Tibial artery (tissue), 4 donors: ENCODE measurements around the gene CHST6.

Source experiments
- DNase-seq, 2 donors: peaks; one replicate each; pipeline ENCODE4 v3.0.0-alpha.2; 2019
- H3K27ac ChIP-seq, 2 donors: fragments of 200-600 bp; sonication (generic) in 1 of 2; 1 replicate in 1 of 2; 2 replicates in 1 of 2; pipeline ENCODE4 v1.5.1; 2018 to 2019; ENCODE audit warnings: mild to moderate bottlenecking in 1 of 2
- H3K27me3 ChIP-seq, 2 donors: fragments of 200-600 bp; sonication (generic) in 1 of 2; one replicate each; pipeline versions ENCODE4 v1.5.1 to v1.6.0; 2016 to 2019
- H3K36me3 ChIP-seq, 3 donors: fragments of 200-600 bp; sonication (generic) in 2 of 3; one replicate each; pipeline ENCODE4 v1.5.1; 2016 to 2019; ENCODE audit warnings: mild to moderate bottlenecking in 2 of 3
- H3K4me1 ChIP-seq, 4 donors: fragments of 200-600 bp; sonication (generic) in 2 of 4; 1 replicate in 3 of 4; 2 replicates in 1 of 4; pipeline ENCODE4 v1.5.1; 2016 to 2019
- H3K4me3 ChIP-seq, 2 donors: fragments of 200-600 bp; sonication (generic) in 1 of 2; 1 replicate in 1 of 2; 2 replicates in 1 of 2; pipeline ENCODE4 v1.5.1; 2018 to 2019; ENCODE audit warnings: mild to moderate bottlenecking in 2 of 2
- H3K9me3 ChIP-seq, 3 donors: fragments of 200-600 bp; sonication (generic) in 1 of 3; one replicate each; pipeline ENCODE4 v1.5.1; 2016 to 2019
- CTCF ChIP-seq, 2 experiments: fragments of 200-600 bp in 1 of 2; fragments of 450-650 bp in 1 of 2; IDR thresholded peaks; one replicate each; pipeline ENCODE4 v1.5.1; 2017 to 2019; ENCODE audit warnings: antibody characterized with exemption in 2 of 2, mild to moderate bottlenecking in 1 of 2, moderate library complexity in 1 of 2
- intact Hi-C: fragments of 100-400 bp; cut with DNase I; formaldehyde crosslinking; loops from one replicate; pipeline ENCODE4 v1.15.0; 2023; ENCODE audit warnings: low total_unique reads

CHST6 gene

GRCh38 chr16:75488322-75488721 lies 6.9 kb downstream of the CHST6 start:
- H3K9me3 ChIP-seq: no peaks in the 10 kb centered on the region
- no peaks in the 10 kb centered on the region for H3K4me1 ChIP-seq
- H3K27ac ChIP-seq: no peak overlapping the region
- intact Hi-C loops: no loop called here
- no peak for DNase-seq
- no peak overlapping the region for H3K4me3 ChIP-seq
- H3K27me3 ChIP-seq: no peaks in the 10 kb centered on the region
- TF ChIP-seq CTCF (IDR thresholded peaks at IDR 0.05): no peak
- H3K36me3 ChIP-seq: no peaks in the 10 kb centered on the region

DNA sequence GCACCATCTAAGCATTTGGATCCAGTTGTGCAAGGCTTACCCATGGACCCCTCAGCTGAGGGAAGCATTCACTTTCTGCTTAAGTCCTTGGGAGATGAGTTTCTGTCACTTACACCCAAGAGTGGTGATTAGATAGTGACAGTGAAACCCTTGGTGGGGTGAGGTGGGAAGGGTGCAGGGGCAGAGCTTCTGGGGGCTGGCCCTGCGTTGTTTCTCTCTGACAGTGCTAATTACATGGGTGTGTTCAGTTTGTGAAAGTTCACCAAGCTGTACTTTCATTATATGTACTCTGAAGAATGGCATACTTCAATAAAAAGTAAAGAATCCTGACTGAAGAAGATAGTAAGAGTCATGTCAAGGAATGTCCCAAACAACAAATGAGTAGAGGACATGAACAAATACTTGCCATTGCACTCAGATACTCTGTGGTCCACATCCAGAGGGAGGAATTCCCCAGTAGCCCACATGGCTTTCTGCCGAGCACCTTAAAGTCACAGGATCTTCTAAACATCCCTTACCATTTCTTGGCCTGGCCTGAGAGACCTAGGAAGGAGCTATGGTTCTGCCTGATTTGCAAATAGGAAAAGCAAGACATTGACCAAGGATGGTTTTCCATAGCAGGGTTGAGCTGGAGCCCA lies 8.4 kb downstream of the CHST6 start:
- Histone ChIP-seq H3K27me3 (no peaks in the 10 kb centered on the region), H3K36me3 (no peaks in the 10 kb centered on the region), H3K4me3 (no peak overlapping the region), H3K9me3 (no peaks in the 10 kb centered on the region), H3K27ac (no peak overlapping the region), H3K4me1 (no peaks in the 10 kb centered on the region)
- no peak for TF ChIP-seq CTCF (IDR thresholded peaks at IDR 0.05)
- intact Hi-C loops: no loop called here
- DNase-seq: no peak

DNA sequence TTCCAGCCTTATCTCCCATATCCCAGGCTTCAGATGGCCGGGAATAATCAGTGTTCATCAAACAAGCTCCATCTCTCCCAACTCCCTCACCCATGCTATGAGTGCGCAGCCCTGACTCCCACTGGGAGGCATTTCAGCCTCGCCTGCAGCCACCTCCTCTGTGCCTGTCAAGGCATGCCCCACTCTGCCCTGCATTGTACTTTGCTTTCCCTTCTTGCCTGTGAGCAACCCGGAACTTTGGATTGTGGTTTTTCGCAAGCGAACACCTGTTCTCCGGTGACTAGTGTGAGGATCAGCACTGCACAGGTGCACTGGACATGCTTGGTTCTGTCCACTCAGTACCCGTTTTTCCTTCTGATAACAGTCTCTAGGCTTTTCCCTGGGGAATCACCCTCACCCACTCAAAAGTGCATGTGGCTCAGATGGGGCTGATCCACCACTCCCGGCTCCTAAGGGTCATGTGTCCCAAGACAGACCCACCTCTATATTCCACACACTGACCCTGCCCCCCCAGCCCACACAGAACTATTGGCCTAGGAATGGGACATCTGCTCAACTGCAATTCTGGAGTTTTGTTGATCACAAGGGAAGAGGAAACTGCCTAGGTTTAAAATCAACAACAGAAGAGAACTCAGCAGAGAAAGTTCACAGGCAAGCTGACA lies 9.1 kb downstream of the CHST6 start:
- H3K27ac ChIP-seq: no peak overlapping the region
- no peaks in the 10 kb centered on the region for H3K4me1 ChIP-seq
- no peak for TF ChIP-seq CTCF (IDR thresholded peaks at IDR 0.05)
- intact Hi-C loops: no loop called here
- H3K27me3 ChIP-seq: no peaks in the 10 kb centered on the region
- no peaks in the 10 kb centered on the region for H3K36me3 ChIP-seq
- no peaks in the 10 kb centered on the region for H3K9me3 ChIP-seq
- no peak for DNase-seq
- H3K4me3 ChIP-seq: no peak overlapping the region

DNA sequence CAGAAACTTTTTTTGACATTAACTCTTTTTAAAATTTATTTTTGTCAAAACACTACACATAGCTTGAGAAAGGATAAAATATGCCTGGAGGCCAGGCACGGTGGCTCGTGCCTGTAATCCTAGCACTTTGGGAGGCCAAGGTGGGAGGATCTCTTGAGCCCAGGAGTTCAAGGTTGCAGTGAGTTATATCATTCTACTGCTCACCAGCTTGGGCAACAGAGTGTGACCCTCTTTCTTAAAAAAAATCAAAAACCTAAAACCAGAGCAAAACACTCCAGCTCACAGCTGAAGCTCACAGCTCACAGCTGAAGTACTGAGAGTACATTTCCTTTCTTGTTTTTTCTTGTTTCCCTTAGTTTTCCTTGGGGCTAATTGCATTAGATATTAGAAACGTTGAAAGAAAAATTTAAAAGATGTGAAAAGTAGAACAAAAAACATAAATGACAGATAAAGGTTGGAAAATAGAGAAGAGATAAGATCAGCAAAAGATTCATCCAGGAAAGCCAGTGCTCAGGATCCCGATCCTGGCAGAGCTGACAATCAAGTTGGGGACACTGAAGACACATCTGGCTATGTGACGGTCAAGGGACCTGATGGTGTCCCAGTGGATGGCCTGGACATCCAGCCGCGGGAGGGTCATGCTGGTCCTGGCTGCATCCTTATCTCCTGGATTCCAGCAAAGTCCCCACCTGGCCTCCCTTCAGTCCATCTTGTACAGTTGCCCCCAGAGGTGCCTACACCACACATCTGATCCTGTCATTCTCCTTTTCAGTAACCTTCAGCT lies 9.8 kb downstream of the CHST6 start:
- no peak for DNase-seq
- Histone ChIP-seq H3K9me3 (no peaks in the 10 kb centered on the region), H3K4me3 (no peak overlapping the region), H3K27me3 (no peaks in the 10 kb centered on the region), H3K27ac (no peak overlapping the region), H3K36me3 (no peaks in the 10 kb centered on the region), H3K4me1 (no peaks in the 10 kb centered on the region)
- TF ChIP-seq CTCF (IDR thresholded peaks at IDR 0.05): no peak
- intact Hi-C loops: no loop called here

GRCh38 chr16:75483222-75483621 lies 12.0 kb downstream of the CHST6 start:
- Histone ChIP-seq H3K27ac (no peak overlapping the region), H3K4me3 (no peak overlapping the region), H3K27me3 (no peaks in the 10 kb centered on the region), H3K9me3 (no peaks in the 10 kb centered on the region), H3K36me3 (no peaks in the 10 kb centered on the region), H3K4me1 (no peaks in the 10 kb centered on the region)
- intact Hi-C loops: no loop called here
- TF ChIP-seq CTCF (IDR thresholded peaks at IDR 0.05): no peak
- no peak for DNase-seq
